PC-3 (cell line): ENCODE data around the gene MGA.

Experiments used
- EZH2 ChIP-seq: fragments of 300-600 bp; sonication (generic); IDR thresholded peaks from one replicate; pipeline ENCODE4 v1.6.1; 2017; ENCODE audit warnings: antibody characterized with exemption, mild to moderate bottlenecking, low read length; ENCODE audit not compliant: unreplicated experiment
- EZH2phosphoT487 ChIP-seq: fragments of 300-600 bp; sonication (generic); IDR thresholded peaks from 2 replicates; pipeline ENCODE4 v1.6.1; 2018; ENCODE audit warnings: mild to moderate bottlenecking, antibody characterized with exemption, low read length, borderline replicate concordance
- TF ChIP-seq, protein P1 (sequence below): fragments of 300-600 bp; sonication (generic); conservative IDR thresholded peaks from 2 replicates; pipeline ENCODE4 v1.5.1; 2017; ENCODE audit warnings: antibody characterized with exemption, low read depth, mild to moderate bottlenecking, low read length

GRCh38 chr15:41713047-41713446 is 52.8 kb downstream of the MGA start:
- TF ChIP-seq, protein P1, sequence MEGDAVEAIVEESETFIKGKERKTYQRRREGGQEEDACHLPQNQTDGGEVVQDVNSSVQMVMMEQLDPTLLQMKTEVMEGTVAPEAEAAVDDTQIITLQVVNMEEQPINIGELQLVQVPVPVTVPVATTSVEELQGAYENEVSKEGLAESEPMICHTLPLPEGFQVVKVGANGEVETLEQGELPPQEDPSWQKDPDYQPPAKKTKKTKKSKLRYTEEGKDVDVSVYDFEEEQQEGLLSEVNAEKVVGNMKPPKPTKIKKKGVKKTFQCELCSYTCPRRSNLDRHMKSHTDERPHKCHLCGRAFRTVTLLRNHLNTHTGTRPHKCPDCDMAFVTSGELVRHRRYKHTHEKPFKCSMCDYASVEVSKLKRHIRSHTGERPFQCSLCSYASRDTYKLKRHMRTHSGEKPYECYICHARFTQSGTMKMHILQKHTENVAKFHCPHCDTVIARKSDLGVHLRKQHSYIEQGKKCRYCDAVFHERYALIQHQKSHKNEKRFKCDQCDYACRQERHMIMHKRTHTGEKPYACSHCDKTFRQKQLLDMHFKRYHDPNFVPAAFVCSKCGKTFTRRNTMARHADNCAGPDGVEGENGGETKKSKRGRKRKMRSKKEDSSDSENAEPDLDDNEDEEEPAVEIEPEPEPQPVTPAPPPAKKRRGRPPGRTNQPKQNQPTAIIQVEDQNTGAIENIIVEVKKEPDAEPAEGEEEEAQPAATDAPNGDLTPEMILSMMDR = no peak
- TF ChIP-seq EZH2 = no peak
- no peak for TF ChIP-seq EZH2phosphoT487
